ENCODE results near the gene TMEM245. TPM values are rescaled to one million over a fixed set of nuclear protein-coding genes. Genes with fewer than 3 reads are reported as not detected.

TMEM245 gene
- total and polyA plus RNA-seq, 2 donors (not counting 1 experiment from before 2014, with no cell fraction given) = 48.2 to 48.8 TPM

- Histone ChIP-seq H3K27ac (ENCODE audit: insufficient read depth, low read length) (no peak overlapping the region), H3K9ac (ENCODE audit: insufficient read depth, low read length) (no peak overlapping the region), H2AFZ (ENCODE audit: low read length) (no peak overlapping the region), H3K4me3 (replicated peaks in 1 of 4; ENCODE audit: control extremely low read depth in 1 of 4, insufficient read depth in 1 of 4, low read depth in 3 of 4, low read length in 4 of 4) (no peak overlapping the region), H3K4me2 (ENCODE audit: extremely low read depth, insufficient read depth, low read length) (no peak overlapping the region), H3K27me3 (ENCODE audit: control insufficient read depth, insufficient read depth, low read length) (no peaks in the 10 kb centered on the region), H3K79me2 (ENCODE audit: control insufficient read depth, insufficient read depth, low read length) (no peaks in the 10 kb centered on the region), H3K4me1 (ENCODE audit: control insufficient read depth, extremely low read depth, insufficient read depth, low read length) (no peaks in the 10 kb centered on the region), H4K20me1 (ENCODE audit: control insufficient read depth, extremely low read depth, insufficient read depth, low read length) (no peaks in the 10 kb centered on the region), H3K9me3 (ENCODE audit: control insufficient read depth, insufficient read depth, low read depth, low read length) (no peaks in the 10 kb centered on the region), H3K36me3 (ENCODE audit: control insufficient read depth, insufficient read depth, low read length) (no peaks in the 10 kb centered on the region)
- TF ChIP-seq EZH2 (IDR thresholded peaks at IDR 0.05; ENCODE audit: low read length, missing control alignments) (no peak), CTCF (conservative IDR thresholded peaks at IDR 0.05 in 1 of 2, IDR thresholded peaks at IDR 0.05 in 1 of 2; ENCODE audit: low read depth in 1 of 2, low read length in 2 of 2) (no peak)
- DNase-seq (ENCODE audit: low read depth in 2 of 2) = no peak
These were observed 99.6 kb downstream of the TMEM245 start for GRCh38 chr9:109020113-109020512.

GRCh38 chr9:109019420-109019819 lies 100.3 kb downstream of the TMEM245 start:
- Histone ChIP-seq H2AFZ (ENCODE audit: low read length) (no peak overlapping the region), H3K36me3 (ENCODE audit: control insufficient read depth, insufficient read depth, low read length) (peaks cover 2% of the 10 kb centered on the region), H3K27ac (ENCODE audit: insufficient read depth, low read length) (no peak overlapping the region)

GRCh38 chr9:109017493-109017892 lies 102.3 kb downstream of the TMEM245 start:
- Histone ChIP-seq H4K20me1 (ENCODE audit: control insufficient read depth, extremely low read depth, insufficient read depth, low read length) (no peaks in the 10 kb centered on the region), H3K9me3 (ENCODE audit: control insufficient read depth, insufficient read depth, low read depth, low read length) (no peaks in the 10 kb centered on the region), H3K79me2 (ENCODE audit: control insufficient read depth, insufficient read depth, low read length) (peaks cover 3% of the 10 kb centered on the region), H3K4me1 (ENCODE audit: control insufficient read depth, extremely low read depth, insufficient read depth, low read length) (peaks cover 9% of the 10 kb centered on the region), H3K27ac (ENCODE audit: insufficient read depth, low read length) (no peak overlapping the region), H3K4me2 (ENCODE audit: extremely low read depth, insufficient read depth, low read length) (no peak overlapping the region), H2AFZ (ENCODE audit: low read length) (no peak overlapping the region), H3K36me3 (ENCODE audit: control insufficient read depth, insufficient read depth, low read length) (peaks cover 2% of the 10 kb centered on the region), H3K4me3 (replicated peaks in 1 of 4; ENCODE audit: control extremely low read depth in 1 of 4, insufficient read depth in 1 of 4, low read depth in 3 of 4, low read length in 4 of 4) (no peak overlapping the region), H3K9ac (ENCODE audit: insufficient read depth, low read length) (no peak overlapping the region), H3K27me3 (ENCODE audit: control insufficient read depth, insufficient read depth, low read length) (no peaks in the 10 kb centered on the region)
- no peak for TF ChIP-seq CTCF (conservative IDR thresholded peaks at IDR 0.05 in 1 of 2, IDR thresholded peaks at IDR 0.05 in 1 of 2; ENCODE audit: low read depth in 1 of 2, low read length in 2 of 2)
- no peak for TF ChIP-seq EZH2 (IDR thresholded peaks at IDR 0.05; ENCODE audit: low read length, missing control alignments)
- DNase-seq (ENCODE audit: low read depth in 2 of 2) = no peak

More at GRCh38 chr9:109019420-109019819, 100.3 kb downstream of the TMEM245 start:
- DNase-seq (ENCODE audit: low read depth in 2 of 2) = no peak
- Histone ChIP-seq H4K20me1 (ENCODE audit: control insufficient read depth, extremely low read depth, insufficient read depth, low read length) (no peaks in the 10 kb centered on the region), H3K79me2 (ENCODE audit: control insufficient read depth, insufficient read depth, low read length) (no peaks in the 10 kb centered on the region), H3K4me3 (replicated peaks in 1 of 4; ENCODE audit: control extremely low read depth in 1 of 4, insufficient read depth in 1 of 4, low read depth in 3 of 4, low read length in 4 of 4) (no peak overlapping the region), H3K4me1 (ENCODE audit: control insufficient read depth, extremely low read depth, insufficient read depth, low read length) (peaks cover 4% of the 10 kb centered on the region), H3K4me2 (ENCODE audit: extremely low read depth, insufficient read depth, low read length) (no peak overlapping the region), H3K9me3 (ENCODE audit: control insufficient read depth, insufficient read depth, low read depth, low read length) (no peaks in the 10 kb centered on the region), H3K27me3 (ENCODE audit: control insufficient read depth, insufficient read depth, low read length) (no peaks in the 10 kb centered on the region), H3K9ac (ENCODE audit: insufficient read depth, low read length) (no peak overlapping the region)
- no peak for TF ChIP-seq CTCF (conservative IDR thresholded peaks at IDR 0.05 in 1 of 2, IDR thresholded peaks at IDR 0.05 in 1 of 2; ENCODE audit: low read depth in 1 of 2, low read length in 2 of 2)
- no peak for TF ChIP-seq EZH2 (IDR thresholded peaks at IDR 0.05; ENCODE audit: low read length, missing control alignments)
